B cell (primary cell): Measurements from ENCODE around the gene MED13. TPM values are rescaled to one million over a fixed set of nuclear protein-coding genes. Genes with fewer than 3 reads are reported as not detected.

Experiments used
- ATAC-seq: fragments of 200-7000 bp; cut with Tn5 transposase; one replicate; pipeline ENCODE4 v1.10.0; 2021; ENCODE audit warnings: low read depth, mild to moderate bottlenecking, moderate number of reproducible peaks, moderate library complexity
- CTCF ChIA-PET: fragments of 350-600 bp; sonication (Branson Sonifier 250); formaldehyde crosslinking; loops from one replicate; lab custom pipeline; 2021; ENCODE audit warnings: antibody characterized with exemption, inconsistent platforms; lab: Charles Lee
- POLR2A ChIA-PET: fragments of 350-600 bp; sonication (Branson Sonifier 250); formaldehyde crosslinking; loops from one replicate; lab custom pipeline; 2021; ENCODE audit warnings: antibody characterized with exemption; lab: Charles Lee
- DNase-seq: peaks from one replicate; pipeline ENCODE4 v3.0.0; 2013
- H2AFZ ChIP-seq: 2 replicates; pipeline ENCODE4 v1.6.1; 2012; ENCODE audit warnings: mild to moderate bottlenecking, low read depth, low read length; ENCODE audit not compliant: insufficient read depth, poor library complexity, severe bottlenecking
- H3K27ac ChIP-seq, 2 donors: 1 replicate in 1 of 2; 2 replicates in 1 of 2; pipeline ENCODE4 v1.5.1; 2012 to 2013; ENCODE audit warnings: low read length in 2 of 2, mild to moderate bottlenecking in 2 of 2, moderate library complexity in 1 of 2
- H3K27me3 ChIP-seq, 4 experiments: fragments of 200-600 bp in 1 of 4; sonication (generic) in 1 of 4; replicated peaks in 1 of 4; 1 replicate in 2 of 4; 2 replicates in 2 of 4; pipeline versions ENCODE4 v1.6.1 to v1.7.0; 2013 to 2016; ENCODE audit warnings: low read length in 3 of 4, mild to moderate bottlenecking in 2 of 4, mixed read lengths in 1 of 4, moderate library complexity in 1 of 4; ENCODE audit not compliant: insufficient read depth in 4 of 4, control insufficient read depth in 3 of 4; ENCODE audit errors: control extremely low read depth in 1 of 4
- H3K36me3 ChIP-seq, 2 experiments: replicated peaks in 1 of 2; 1 replicate in 1 of 2; 2 replicates in 1 of 2; pipeline versions ENCODE4 v1.6.1 to v1.7.1; 2013; ENCODE audit warnings: low read length in 1 of 2; ENCODE audit not compliant: insufficient read depth in 2 of 2, control insufficient read depth in 1 of 2; ENCODE audit errors: control extremely low read depth in 1 of 2, extremely low read depth in 1 of 2
- H3K4me1 ChIP-seq, 2 donors: fragments of 200-600 bp in 1 of 2; sonication (generic) in 1 of 2; 1 replicate in 1 of 2; 2 replicates in 1 of 2; pipeline versions ENCODE4 v1.5.1 to v1.6.1; 2013 to 2017; ENCODE audit warnings: low read length in 2 of 2; ENCODE audit not compliant: control insufficient read depth in 2 of 2, insufficient read depth in 2 of 2
- H3K4me2 ChIP-seq: replicated peaks from 2 replicates; pipeline ENCODE3; 2012; ENCODE audit warnings: mild to moderate bottlenecking, low read depth, low read length; ENCODE audit not compliant: poor library complexity, severe bottlenecking
- H3K4me3 ChIP-seq, 5 experiments: fragments of 200-600 bp in 1 of 5; sonication (generic) in 1 of 5; 1 replicate in 3 of 5; 2 replicates in 2 of 5; pipeline versions ENCODE4 v1.5.1 to v1.7.0; 2011 to 2016; ENCODE audit warnings: low read length in 4 of 5, mild to moderate bottlenecking in 4 of 5, low read depth in 2 of 5, control low read depth in 1 of 5, moderate library complexity in 1 of 5; ENCODE audit not compliant: insufficient read depth in 1 of 5; ENCODE audit errors: control extremely low read depth in 1 of 5, extremely low read depth in 1 of 5
- H3K79me2 ChIP-seq: fragments of 200-600 bp; sonication (generic); one replicate; pipeline ENCODE4 v1.6.0; 2016; ENCODE audit warnings: low read length; ENCODE audit not compliant: control insufficient read depth, insufficient read depth
- H3K9ac ChIP-seq: fragments of 200-600 bp; sonication (generic); 2 replicates; pipeline ENCODE4 v1.6.1; 2017; ENCODE audit warnings: mild to moderate bottlenecking, low read length, moderate library complexity
- H3K9me3 ChIP-seq, 3 donors: one replicate each; pipeline versions ENCODE4 v1.6.1 to v1.7.1; 2013; ENCODE audit warnings: low read length in 2 of 3; ENCODE audit not compliant: control insufficient read depth in 2 of 3, insufficient read depth in 1 of 3; ENCODE audit errors: control extremely low read depth in 1 of 3
- H4K20me1 ChIP-seq: 2 replicates; pipeline ENCODE4 v1.6.0; 2012; ENCODE audit warnings: mild to moderate bottlenecking, low read length; ENCODE audit not compliant: insufficient read depth, control insufficient read depth, poor library complexity, severe bottlenecking
- H3K27ac Mint-ChIP-seq: one replicate; pipeline ENCODE4 v1.8.0; 2021; ENCODE audit warnings: mixed read lengths
- H3K27me3 Mint-ChIP-seq: one replicate; pipeline ENCODE4 v1.8.0; 2021; ENCODE audit warnings: mixed read lengths
- H3K4me1 Mint-ChIP-seq: one replicate; pipeline ENCODE4 v1.8.0; 2021; ENCODE audit warnings: mixed read lengths
- H3K4me3 Mint-ChIP-seq: one replicate; pipeline ENCODE4 v1.8.0; 2021; ENCODE audit warnings: mixed read lengths
- H3K9me3 Mint-ChIP-seq: one replicate; pipeline ENCODE4 v1.8.0; 2022; ENCODE audit warnings: mixed read lengths; ENCODE audit not compliant: insufficient read depth
- EZH2 ChIP-seq: IDR thresholded peaks from 2 replicates; pipeline ENCODE4 v1.6.1; 2012; ENCODE audit warnings: borderline replicate concordance, low read depth, mild to moderate bottlenecking, moderate library complexity, low read length; ENCODE audit not compliant: insufficient read depth, poor library complexity, severe bottlenecking
- WGBS: methylation state at CpG from one replicate; pipeline ENCODE4 v1.1.5; 2013; ENCODE audit warnings: missing lambda C conversion rate; ENCODE audit not compliant: insufficient coverage; 5-methylcytosine and 5-hydroxymethylcytosine counted together
- intact Hi-C: fragments of 100-400 bp; cut with micrococcal nuclease; formaldehyde crosslinking; loops from one replicate; pipeline ENCODE4 v1.10.0; 2022
- polyA plus RNA-seq: library from polyadenylated mRNA; depleted of rRNA; stranded (reverse); fragments of >200 nt; gene quantifications from 2 replicates; pipeline ENCODE4 v1.2.3, GENCODE V29; 2012
- total RNA-seq, 2 donors: library from RNA; stranded (reverse); fragments of 120-200 nt in 1 of 2; gene quantifications; 1 replicate in 1 of 2; 2 replicates in 1 of 2; pipeline versions ENCODE4 v1.2.3 to v1.2.4, GENCODE V29; 2013 to 2022
- TF ChIP-seq, protein P1 (sequence below): fragments of 200-600 bp; IDR thresholded peaks from one replicate; pipeline ENCODE4 v1.8.0; 2022; ENCODE audit warnings: antibody characterized with exemption, mild to moderate bottlenecking

Gene MED13
- total and polyA plus RNA-seq, 2 donors (not counting 1 experiment from before 2014, with no cell fraction given): 17.3 to 120 TPM

DNA sequence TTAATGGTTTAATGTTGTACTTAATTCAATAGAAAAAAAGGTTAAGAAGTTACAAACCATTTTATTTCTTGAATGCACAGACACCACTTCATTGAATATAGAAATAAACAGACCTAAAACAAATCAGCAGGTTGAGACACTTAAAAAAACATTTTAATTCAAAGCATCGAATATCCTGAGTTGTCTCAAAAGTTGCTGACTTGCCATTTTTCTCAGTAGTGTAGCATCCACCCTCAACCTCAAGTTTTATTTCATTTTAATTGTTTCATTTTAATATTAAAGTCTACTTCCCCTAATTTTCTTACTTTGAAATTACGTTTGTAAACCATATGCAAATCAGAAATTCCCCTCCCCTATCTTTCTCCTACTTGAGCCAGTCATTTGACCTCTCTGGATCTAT is 5.8 kb upstream of the MED13 start:
- CTCF ChIA-PET: interaction anchor here (1.5 kb wide), 1 partner anchor 39 kb away, joined by 9 read pairs; no protein-coding TSS in a partner anchor
- H4K20me1 ChIP-seq: no peaks in the 10 kb centered on the region
- no peaks in the 10 kb centered on the region for H3K79me2 ChIP-seq
- Mint-ChIP-seq H3K27me3 (no peaks in the 10 kb centered on the region), H3K4me3 (no peak overlapping the region), H3K4me1 (peaks cover 7% of the 10 kb centered on the region), H3K27ac (no peak overlapping the region), H3K9me3 (no peaks in the 10 kb centered on the region)
- WGBS: no CpG with 5 or more reads among the region's 2 CpGs
- intact Hi-C loops: no loop called here
- no peak overlapping the region for H3K9ac ChIP-seq
- H3K4me2 ChIP-seq: no peak overlapping the region
- no peak for DNase-seq
- no peaks in the 10 kb centered on the region for H3K9me3 ChIP-seq
- no peaks in the 10 kb centered on the region for H3K27me3 ChIP-seq
- H3K27ac ChIP-seq: no peak overlapping the region
- no peak for ATAC-seq
- POLR2A ChIA-PET: no interaction called here
- no peaks in the 10 kb centered on the region for H3K36me3 ChIP-seq
- no peak overlapping the region for H2AFZ ChIP-seq
- TF ChIP-seq, protein P1, sequence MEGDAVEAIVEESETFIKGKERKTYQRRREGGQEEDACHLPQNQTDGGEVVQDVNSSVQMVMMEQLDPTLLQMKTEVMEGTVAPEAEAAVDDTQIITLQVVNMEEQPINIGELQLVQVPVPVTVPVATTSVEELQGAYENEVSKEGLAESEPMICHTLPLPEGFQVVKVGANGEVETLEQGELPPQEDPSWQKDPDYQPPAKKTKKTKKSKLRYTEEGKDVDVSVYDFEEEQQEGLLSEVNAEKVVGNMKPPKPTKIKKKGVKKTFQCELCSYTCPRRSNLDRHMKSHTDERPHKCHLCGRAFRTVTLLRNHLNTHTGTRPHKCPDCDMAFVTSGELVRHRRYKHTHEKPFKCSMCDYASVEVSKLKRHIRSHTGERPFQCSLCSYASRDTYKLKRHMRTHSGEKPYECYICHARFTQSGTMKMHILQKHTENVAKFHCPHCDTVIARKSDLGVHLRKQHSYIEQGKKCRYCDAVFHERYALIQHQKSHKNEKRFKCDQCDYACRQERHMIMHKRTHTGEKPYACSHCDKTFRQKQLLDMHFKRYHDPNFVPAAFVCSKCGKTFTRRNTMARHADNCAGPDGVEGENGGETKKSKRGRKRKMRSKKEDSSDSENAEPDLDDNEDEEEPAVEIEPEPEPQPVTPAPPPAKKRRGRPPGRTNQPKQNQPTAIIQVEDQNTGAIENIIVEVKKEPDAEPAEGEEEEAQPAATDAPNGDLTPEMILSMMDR: no peak
- no peak for TF ChIP-seq EZH2
- H3K4me3 ChIP-seq: no peak overlapping the region
- peaks cover 3 to 5% of the 10 kb centered on the region in 2 donors for H3K4me1 ChIP-seq

DNA sequence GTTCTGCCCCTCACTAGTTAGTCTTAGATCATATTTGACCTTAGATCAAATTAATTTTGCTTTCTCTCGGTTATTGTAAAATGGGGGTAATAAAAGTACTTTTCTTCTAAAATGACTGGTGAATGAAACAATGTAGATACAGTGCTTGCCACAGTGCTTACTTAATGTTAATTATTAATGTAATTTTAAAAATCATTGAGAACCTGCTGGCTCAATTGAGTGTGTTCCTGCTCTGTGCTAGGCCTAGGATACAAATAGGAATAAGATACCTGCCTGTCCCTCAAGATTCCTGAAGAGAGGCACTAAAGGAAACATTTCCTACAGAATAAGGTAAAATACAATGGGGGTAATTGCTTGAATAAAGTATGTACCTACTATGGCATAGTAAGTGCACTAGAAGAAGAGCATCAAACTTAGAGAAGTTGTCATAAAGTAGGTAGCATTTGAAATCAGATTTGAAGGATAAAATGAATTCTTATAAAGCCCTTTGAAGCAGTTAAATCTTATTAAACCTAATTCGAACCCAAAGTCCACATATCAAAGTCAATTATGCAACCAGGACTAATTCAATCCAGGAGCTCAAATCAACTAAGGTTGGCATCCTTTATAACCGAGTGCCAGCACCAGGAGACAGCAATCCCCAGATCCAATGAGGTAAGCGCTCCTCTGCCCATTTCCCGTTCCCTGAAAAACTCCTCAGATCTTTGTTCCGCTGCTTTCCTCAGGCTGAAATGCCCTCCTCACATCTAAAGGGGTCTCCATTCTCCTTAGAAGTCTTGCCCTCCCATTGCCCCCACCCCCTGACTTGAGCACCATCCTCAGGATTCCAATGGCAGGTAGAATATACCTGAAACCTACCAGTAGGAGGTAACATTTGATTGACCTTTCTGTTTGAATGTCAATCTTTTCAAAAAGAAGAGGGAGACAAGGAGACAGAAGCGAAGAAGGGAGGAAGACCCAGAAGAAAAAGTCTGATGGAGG is 2.4 kb upstream of the MED13 start:
- Histone ChIP-seq H3K4me1 (peaks cover 19 to 23% of the 10 kb centered on the region in 2 donors), H3K4me2 (no peak overlapping the region), H4K20me1 (peaks cover 25% of the 10 kb centered on the region), H3K36me3 (no peaks in the 10 kb centered on the region), H3K4me3 (no peak overlapping the region), H3K27me3 (no peaks in the 10 kb centered on the region), H3K9me3 (no peaks in the 10 kb centered on the region), H3K79me2 (peaks cover 30% of the 10 kb centered on the region), H2AFZ (no peak overlapping the region), H3K27ac (no peak overlapping the region), H3K9ac (no peak overlapping the region)
- POLR2A ChIA-PET: no interaction called here
- intact Hi-C loops: loop anchor here (2.0 kb wide), 1 partner anchor 31 kb away; no protein-coding TSS in a partner anchor
- no peak for ATAC-seq
- no peak overlapping the region for H3K27ac Mint-ChIP-seq
- CTCF ChIA-PET: no interaction called here
- no peaks in the 10 kb centered on the region for H3K9me3 Mint-ChIP-seq
- H3K27me3 Mint-ChIP-seq: no peaks in the 10 kb centered on the region
- TF ChIP-seq, protein P1: no peak
- no peak for TF ChIP-seq EZH2
- H3K4me3 Mint-ChIP-seq: no peak overlapping the region
- no peak for DNase-seq
- WGBS: 94% methylated on average over 6 of the region's 7 CpGs
- H3K4me1 Mint-ChIP-seq: peaks cover 30% of the 10 kb centered on the region
